ENCODE data around the gene LCN9.
"Not testable (repeated sequence)": the region's sequence is repeated elsewhere in the genome, so short reads cannot be mapped to it uniquely, and the experiment has no call there.

LCN9 gene, protein sequence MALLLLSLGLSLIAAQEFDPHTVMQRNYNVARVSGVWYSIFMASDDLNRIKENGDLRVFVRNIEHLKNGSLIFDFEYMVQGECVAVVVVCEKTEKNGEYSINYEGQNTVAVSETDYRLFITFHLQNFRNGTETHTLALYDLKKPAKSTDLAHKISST

DNA sequence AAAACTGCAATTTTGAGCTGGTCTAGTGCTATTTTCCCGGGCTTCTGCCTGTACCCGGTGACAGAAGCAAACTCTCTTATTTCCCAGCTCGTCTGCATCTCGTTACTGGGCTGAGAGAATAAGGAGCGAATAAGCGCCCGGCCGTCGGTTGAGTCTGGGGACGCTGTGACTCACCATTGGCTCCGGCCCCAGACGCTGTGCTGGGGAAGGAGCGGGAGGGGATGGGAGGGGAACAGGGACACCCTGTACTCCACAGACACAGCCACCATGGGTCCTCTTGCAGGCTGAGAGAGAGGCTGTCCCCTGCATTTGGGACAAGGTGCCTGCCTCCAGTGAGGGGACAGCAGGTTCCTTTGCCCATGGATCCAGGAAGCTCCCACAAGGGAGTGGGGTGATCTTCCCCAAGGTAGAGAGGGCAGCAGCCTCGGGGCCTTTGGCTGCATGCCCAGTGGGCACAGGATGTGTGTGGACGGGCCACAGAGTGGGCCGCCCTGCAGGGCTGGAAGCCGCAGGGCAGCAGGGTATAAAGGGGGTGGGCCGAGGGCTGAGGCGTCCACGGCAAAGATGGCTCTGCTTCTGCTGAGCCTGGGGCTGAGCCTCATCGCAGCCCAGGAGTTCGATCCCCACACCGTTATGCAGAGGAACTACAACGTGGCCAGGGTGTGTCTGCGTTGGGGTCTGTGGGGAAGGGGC is at the start of gene LCN9:
Gene LCN9 (plus strand): TSS at position 552 of the 693 bp plus-strand sequence. CDS start 13 bp downstream, at position 565.
- DNase-seq (ENCODE audit: low read depth in 2 of 2) = no peak

DNA sequence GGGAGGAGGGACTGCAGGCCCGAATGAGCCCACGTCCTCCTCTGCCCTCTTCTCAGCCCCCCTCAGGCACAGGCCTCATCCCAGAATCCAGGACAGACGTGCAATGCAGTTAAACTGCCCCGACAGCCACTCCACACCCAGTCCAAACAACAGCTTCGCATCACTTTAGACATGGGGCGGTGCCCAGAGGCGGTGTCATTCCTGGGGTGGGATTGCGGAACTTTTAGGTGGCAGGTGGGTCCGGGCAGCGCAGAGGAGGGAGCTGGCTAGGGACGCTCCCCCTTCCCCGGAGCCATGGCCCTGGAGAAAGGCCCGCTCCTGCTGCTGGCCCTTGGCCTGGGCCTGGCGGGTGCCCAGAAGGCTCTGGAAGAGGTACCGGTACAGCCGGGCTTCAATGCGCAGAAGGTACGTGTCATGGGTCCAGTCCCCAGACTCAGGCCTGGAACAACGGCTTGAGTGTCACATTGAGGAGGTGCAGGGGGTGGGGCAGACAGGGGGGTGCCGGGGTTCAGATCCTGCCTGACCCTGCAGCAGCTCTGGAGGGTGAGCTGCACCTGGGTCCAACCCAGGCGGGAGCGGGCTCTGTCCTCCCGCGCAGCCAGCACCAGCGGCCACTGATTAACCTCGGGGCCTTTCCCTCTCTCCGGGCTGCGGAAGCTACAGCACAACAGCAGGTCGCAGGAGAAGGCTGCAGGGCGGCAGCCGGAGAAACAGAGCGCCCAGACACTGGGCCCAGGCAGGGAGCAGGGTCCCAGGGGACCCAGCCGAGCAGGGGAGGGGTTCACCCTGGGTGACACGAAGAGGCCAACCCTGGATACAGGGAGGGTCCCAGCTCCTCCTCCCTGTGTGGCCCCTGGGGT is 48.9 kb upstream of the LCN9 start:
- no peak for DNase-seq (ENCODE audit: low read depth in 2 of 2)

DNA sequence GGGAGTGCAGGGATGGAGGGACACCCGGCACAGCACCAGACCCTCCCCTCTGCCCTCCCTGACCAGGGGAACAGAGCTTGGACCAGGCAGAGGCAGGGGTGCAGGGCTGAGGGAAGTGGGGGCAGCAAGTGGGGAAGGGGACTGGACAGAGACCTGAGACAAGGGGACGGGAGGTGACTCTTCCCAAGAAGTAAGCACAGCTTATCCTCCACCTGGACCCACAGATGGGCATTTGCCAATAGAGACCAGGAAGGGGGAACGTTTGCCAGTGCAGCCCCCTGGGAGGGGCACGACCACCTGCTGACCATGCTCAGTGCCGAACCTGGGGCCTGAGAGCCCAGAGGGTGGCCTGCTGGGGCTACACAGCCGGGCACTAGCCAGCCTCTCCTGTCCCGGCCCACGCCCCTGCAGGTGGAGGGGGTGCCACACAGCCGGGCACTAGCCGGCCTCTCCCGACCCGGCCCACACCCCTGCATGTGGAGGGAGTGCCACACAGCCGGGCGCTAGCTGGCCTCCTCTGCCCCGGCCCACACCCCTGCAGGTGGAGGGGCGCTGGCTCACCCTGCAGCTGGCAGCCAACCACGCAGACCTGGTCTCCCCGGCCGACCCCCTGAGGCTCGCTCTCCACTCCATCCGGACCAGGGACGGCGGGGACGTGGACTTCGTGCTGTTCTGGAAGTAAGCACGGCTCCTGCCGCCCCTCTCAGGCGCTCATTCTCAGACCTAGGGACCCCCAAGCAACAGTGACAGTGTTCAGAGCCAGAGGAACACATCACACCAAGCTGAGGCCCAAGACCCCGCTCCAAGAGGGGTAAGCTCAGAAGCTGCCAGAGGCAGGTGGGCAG is 48.1 kb upstream of the LCN9 start:
- no peak for DNase-seq (ENCODE audit: low read depth in 2 of 2)

DNA sequence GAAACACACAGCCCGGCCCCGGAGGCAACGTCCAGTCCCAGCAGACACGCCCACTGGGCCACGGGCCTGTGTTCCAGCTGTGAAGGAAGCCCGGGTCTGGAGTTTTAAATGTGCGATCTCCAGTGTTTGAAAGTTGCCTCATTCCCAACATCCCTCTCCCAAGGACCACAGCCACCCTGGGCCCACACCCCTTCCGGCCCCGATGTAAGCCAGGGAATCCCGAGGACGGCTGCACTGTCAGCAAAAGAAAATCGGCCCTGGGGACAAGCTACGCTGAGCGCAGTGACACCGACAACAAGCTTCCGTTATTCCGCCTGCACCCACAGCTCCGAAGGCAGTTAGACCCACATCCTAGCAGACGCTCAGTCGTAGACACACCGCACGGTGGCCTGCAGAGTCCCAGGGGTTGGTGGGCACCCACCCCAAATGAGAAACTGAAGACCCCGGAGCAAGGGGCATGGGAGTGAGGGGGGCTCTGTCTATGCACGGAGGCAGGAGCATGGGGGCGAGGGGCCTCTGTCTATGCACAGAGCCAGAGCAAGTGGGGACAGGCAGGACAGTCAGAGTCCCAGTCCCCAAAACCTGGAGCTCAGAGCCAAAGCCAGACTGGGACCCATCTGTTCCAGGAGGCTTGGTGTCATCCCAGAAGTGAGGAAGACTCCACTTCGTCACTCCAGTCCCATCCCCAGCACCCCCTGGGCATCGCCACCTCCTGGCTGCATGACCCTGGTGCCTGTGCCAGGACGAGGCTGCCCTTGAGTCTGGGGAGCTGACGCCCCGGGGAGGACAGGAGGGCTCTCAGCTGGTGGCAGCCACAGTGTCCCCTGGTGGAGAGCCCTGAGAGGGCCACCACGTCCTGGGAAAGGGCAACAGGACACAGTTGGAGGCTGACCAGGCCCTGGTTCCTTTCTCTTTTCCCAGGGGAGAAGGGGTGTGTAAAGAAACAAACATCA is 47.2 kb upstream of the LCN9 start:
- DNase-seq (ENCODE audit: low read depth in 2 of 2) = no peak

DNA sequence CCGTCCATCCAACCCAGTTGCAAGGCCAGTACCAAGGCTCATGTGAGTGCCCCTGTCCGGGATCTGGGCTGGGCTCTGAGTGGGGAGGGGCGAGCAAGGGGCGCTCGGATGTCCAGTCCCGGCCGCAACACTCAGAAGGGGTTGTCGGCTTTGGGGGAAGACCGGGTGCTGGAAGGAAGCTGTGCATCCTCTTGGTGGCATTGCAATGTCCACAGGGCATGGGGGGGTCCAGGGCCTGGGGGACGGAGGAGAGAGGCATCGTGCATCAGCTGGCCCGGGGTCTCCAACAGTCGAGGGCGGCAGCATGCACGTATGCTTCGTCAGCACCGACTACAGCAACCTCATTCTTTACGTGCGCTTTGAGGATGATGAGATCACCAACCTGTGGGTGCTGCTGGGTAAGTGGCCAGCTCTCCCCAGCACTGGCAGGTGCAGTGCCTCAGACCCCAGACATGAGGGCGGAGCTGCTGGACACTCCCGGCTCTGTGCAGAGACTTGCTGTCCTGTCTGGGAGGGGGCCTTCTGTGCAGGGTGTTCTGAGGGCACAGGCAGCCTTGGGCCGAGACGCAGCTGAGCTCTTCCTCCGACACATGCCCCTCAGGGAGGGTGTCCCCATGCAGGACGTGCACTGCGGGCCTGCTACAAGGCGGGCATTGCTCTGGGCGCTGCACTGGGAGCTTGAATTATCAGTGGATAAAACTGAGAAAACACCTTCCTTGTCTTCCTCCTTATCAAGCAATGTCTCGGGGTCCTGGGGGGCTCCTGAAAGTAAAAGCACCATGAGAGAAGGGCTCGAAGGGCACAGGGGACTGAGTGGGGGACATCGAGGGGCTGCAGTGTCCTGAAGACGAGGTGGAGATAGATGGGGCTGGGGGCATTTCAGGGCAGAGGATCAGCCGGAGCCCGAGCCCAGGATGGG is 46.2 kb upstream of the LCN9 start:
- no peak for DNase-seq (ENCODE audit: low read depth in 2 of 2)

DNA sequence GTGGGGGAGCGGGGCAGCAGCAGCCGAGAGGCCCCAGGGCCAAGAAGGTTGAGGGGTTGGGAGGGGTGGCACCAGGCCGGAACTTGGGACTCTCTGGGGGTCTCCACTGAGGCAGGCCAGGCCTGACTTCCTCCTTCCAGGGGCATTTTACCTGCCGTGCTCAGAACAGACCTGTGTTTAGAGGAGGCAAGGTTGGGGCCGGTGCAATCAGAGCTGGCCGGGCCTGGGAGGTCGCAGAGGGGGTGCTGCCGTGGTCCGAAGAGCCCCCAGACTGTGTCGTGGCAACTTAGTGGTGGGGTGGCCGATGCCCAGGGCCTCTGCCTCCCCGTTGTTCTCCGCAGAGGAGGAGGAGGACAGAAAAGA is 45.6 kb upstream of the LCN9 start:
- DNase-seq (ENCODE audit: low read depth in 2 of 2) = no peak

DNA sequence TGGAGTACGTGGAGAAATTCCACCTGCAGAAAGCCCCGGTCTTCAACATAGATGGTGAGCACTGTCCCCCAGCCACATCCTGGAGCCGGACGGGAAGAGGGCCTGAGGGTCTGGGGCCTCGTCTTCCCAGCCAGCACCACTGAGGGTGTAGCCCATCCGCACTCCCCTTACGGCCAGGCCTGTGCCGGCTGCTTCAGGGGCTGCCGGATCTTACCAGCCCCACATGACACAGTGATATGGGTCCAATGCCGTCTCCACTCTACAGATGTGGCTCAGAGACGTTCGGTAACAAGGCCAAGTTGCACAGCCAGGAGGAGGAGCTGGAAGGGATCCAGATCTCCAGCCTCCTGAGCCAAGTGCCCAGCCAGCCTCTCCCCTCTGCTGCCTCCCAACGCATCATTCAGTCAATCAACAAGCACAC is 45.1 kb upstream of the LCN9 start:
- DNase-seq (ENCODE audit: low read depth in 2 of 2) = no peak

DNA sequence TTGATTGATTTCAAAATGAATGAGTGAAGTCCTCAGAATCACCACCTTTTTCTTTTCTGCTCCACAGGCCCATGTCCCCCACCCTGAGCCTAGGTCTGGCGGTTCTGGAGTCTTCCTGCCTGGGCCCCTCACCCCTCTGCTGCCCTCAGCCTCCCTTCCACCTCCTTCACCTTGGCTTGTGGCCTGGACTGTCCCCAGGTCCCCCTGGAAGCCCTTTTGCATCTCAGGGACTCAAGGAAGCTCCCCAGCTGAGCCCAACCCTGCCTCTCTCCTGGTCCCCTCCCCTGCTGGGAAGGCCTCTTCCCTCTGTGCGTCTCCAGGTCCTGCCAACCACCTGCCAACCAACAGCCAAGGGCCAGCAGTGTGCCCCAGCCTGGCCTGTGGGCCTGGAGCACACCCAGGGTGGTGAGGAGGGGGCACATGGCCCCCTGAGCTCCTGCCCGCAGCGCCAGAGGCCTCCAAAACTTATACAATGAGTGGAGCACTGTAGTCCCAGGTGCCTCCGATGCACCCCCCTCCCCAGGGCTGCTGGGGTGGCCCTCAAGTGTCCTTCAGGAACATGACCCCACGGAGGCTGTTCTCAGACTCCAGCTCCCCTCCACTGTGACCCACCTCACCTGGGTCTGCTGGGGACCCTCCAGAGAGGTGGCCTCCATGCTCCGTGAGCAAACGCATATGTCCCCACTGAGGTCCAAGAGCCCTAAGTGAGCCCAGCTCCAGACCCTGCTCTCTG is 44.1 kb upstream of the LCN9 start:
- DNase-seq (ENCODE audit: low read depth in 2 of 2) = no peak

DNA sequence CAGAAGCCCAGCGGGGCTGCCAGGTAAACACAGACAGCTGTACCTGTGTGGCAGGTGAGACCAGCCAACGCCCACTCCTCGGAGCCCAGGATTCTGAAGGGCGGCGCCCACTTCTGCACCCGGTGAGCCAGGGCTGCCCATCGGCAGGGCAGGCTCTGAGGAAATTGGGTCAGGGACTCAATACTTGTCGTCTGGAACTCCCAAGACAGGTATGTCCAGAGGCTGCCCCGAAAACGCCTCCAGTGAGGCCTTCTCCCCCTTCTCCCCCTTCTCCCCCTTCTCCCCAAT is 43.6 kb upstream of the LCN9 start:
- no peak for DNase-seq (ENCODE audit: low read depth in 2 of 2)

DNA sequence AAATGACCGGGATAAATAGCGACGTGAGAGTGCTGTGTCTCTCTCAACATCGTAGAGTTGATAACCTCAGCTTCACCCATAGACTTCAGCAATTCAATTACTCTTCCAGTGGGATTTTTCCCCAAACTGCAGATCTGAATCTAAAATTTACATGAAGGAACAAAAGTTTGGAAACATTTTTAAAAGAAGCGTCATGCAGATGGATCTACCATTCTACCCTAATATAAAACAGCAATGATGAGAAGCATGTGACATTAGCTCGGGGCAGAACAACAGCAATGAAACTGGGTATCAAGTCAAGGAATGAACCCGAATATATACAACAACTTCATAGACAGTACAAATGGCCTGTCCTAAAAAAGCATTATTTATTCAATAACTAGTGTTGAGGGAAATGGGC is 42.6 kb upstream of the LCN9 start:
- DNase-seq (ENCODE audit: low read depth in 2 of 2) = no peak

DNA sequence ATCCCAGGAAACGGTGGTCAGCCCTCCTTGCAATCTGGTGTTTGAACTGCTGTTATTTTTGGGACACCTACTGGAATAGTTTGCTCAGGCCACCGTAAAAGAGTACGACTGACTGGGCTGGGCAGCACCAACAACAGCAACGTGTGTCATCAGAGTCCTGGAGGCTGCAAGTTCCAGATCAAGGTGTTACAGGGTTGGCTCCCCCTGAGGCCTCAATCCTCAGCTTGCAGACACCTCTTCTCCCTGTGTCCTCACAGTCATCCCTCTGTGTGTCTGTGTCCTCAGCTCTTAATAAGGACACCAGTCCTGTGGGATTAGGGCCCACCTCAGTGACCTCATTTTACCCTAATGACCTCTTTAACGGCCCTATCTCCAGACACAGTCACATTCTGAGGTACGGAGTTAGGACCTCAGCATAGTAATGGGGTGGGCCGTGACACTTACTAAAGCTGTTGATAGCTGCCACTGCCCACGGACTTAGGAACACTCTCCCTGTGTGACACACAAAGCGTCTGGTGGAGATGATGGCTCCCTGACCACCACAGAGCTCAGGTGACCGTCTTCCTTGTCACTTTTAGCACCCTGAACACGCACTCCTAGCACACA is 40.6 kb upstream of the LCN9 start:
- DNase-seq (ENCODE audit: low read depth in 2 of 2) = no peak

DNA sequence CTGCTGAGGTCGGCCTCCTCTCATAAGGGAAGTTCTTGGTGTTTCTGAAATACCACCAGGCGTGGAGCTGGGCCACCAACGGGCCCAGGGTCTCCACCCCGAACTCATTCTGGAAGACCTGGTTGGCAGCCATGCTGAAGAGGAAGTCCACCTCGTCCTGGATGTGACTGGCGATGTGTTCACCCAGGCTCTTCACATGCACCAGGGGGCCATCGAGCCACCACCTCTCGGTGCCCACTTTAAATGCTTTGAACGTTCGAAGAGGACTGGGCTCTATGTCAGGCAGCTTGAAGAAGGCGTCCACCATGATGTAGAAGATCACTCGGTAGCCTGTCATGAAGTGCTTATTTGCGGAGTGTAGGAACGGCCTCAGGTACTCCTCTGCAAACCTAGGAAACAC is 38.8 kb upstream of the LCN9 start:
- no peak for DNase-seq (ENCODE audit: low read depth in 2 of 2)

DNA sequence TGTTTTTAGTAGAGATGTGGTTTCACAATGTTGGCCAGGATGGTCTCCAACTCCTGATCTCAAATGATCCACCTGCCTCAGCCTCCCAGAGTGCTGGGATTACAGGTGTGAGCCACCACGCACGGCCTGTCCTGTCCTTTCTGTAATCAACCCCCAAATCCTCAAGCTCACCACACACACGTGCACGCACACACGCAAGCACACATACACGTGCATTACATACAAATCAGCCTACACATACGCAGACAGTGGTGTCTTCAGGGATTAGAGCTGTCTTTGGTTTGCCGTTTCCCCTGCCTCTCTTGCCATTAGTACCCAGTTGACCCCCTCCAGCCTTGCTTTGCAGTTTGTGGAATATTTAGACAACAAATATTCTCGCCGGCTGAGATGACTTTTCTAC is 30.3 kb upstream of the LCN9 start:
- no peak for DNase-seq (ENCODE audit: low read depth in 2 of 2)

DNA sequence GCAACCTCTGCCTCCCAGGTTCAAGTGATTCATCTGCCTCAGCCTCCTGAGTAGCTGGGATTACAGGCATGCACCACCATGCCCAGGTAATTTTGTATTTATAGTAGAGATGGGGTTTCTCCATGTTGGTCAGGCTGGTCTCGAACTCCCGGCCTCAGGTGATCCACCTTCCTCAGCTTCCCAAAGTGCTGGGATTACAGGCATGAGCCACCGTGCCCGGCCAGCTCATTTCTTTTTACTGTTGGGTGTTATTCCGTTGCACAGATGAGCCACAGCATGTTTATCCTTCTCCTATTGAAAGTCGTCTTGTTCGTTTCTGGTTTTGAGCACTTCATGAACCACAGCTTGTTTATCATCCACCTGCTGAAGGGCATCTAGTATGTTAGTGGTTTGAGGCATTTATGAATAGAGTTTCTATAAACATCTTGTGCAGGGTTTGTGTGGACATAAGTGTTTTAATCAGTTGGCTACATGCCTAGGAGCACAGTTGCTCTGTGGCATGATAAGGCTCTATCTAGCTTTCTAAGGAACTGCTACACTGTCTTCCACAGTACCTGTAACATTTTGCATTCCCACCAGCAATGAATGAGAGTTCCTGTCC is 26.1 kb upstream of the LCN9 start:
- not testable (repeated sequence) for DNase-seq (ENCODE audit: low read depth in 2 of 2)

DNA sequence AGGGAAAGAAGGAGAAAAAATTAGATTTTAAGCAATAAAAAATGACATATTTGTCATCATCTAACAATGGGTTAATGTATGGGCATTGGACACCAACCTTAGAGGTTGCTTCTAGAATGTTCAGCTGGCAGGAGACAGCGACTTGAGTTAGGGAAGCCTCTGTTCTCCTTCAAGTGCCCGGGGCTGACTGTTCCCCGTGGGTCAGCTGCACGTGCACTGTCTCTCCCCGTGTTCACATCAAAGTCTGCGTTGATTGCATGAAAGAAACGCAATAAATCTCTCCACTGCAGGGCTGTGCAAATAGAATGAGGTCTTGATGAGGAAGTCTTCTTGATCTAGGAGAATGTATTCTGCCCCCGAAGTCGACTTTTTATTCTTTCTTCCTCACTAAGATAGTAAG is 23.9 kb upstream of the LCN9 start, which contains the start of gene GLT6D1:
Gene GLT6D1 (minus strand): TSS at position 345 of the 400 bp plus-strand sequence. CDS start 353 bp downstream, outside the sequence.
- DNase-seq (ENCODE audit: low read depth in 2 of 2) = no peak

DNA sequence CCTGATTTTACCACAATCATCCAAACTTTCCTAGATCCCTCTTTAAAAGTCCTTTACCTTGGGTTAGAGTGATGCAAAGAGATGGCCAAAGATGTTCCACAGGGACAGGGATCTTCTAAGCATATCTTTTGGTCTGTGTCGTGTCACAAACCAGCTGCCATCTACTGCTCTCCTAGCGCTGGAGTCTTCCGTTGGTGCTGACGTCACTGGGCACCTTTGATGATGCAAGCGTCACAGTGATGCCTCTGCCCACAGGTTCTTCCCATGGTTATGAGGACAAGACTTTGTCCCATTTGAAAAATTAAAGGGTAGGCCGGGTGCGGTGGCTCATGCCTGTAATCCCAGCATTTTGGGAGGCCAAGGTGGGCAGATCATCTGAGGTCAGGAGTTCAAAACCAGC is 22.1 kb upstream of the LCN9 start:
- DNase-seq (ENCODE audit: low read depth in 2 of 2) = no peak

DNA sequence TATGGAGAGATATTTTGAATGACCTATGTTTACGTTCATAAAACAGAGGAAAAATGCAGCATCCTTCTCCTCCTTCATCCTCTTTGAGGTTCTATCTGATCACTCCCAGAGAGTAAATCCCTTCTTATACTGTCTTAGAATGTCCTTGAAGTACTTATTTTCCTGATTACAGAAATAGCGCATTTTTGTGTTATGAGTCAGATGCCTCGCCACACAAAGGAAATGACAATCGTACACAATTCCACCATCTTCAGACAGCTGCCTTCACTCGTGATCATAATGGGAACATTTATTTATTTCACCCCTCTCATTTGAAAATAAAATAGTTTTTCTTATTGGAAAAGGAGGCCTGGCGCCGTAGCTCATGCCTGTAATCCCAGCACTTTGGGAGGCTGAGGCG is 21.4 kb upstream of the LCN9 start:
- no peak for DNase-seq (ENCODE audit: low read depth in 2 of 2)

DNA sequence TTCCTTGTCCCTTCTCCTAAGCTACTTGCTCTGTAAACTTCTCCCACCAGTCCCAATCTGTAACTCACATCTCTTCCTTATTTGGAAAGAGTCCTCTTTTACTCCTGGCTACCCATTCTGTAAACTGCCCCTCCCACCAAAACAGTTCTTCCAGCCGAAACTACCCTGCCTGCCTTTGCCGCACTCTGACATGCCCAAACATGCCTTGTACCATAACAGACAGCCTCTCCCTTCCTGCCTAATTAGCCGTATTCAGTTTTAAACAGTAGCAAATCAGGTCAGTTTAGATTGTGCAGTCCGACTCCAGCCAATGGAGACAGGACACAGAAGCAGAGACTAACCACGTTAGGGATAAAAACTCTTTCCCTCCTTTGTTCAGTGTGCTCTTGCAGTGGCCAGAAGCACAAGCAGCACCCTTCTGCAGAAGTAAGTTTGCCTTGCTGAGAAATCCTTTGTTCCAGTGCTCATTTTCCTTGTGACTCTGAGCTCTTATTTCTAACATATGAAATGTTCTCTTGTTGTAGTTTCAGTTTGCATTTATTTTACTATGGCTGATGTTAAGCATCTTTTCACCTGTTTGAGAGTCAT is 18.4 kb upstream of the LCN9 start:
- no peak for DNase-seq (ENCODE audit: low read depth in 2 of 2)

Measured in stimulated activated CD4-positive, alpha-beta T cell treated with anti-CD3 and anti-CD28 coated beads, Interleukin-1b, Interleukin-23, amount 100 ng/mL, for 4 hours (primary cell).